CD4-positive, alpha-beta T cell treated with Interferon alpha-2 for 1 hour (primary cell): ENCODE data around the gene SCARF1.

Experiments
- DNase-seq, 2 donors: peaks; one replicate each; pipeline ENCODE4 v3.0.0-alpha.2; 2020 to 2022

Gene SCARF1

GRCh38 chr17:1627982-1628855, 17.3 kb downstream of the SCARF1 start, which contains the start of gene SLC43A2:
Gene SLC43A2, minus strand, starts transcription at chr17:1628834. Its CDS starts 960 bp downstream, at chr17:1627874.
- DNase-seq, result peak; percentile 71 to 80

GRCh38 chr17:1627182-1627981, 18.1 kb downstream of the SCARF1 start:
- peak in 1 of 2 donors; percentile 49 for DNase-seq

GRCh38 chr17:1626333-1626732, 19.2 kb downstream of the SCARF1 start:
- DNase-seq, result no peak

GRCh38 chr17:1625581-1625980, 20.0 kb downstream of the SCARF1 start:
- no peak for DNase-seq

- DNase-seq, result no peak
Measured at GRCh38 chr17:1625053-1625452, 20.5 kb downstream of the SCARF1 start.

- DNase-seq, result no peak
Measured at GRCh38 chr17:1624650-1625049, 20.9 kb downstream of the SCARF1 start.

GRCh38 chr17:1623057-1623630, 22.4 kb downstream of the SCARF1 start:
- DNase-seq, result no peak

- DNase-seq, result no peak
Measured at GRCh38 chr17:1621273-1621954, 24.1 kb downstream of the SCARF1 start.

GRCh38 chr17:1620486-1620885, 25.0 kb downstream of the SCARF1 start:
- no peak for DNase-seq

- no peak for DNase-seq
Measured at GRCh38 chr17:1617620-1618174, 27.8 kb downstream of the SCARF1 start.

GRCh38 chr17:1616101-1616500, 29.4 kb downstream of the SCARF1 start:
- no peak for DNase-seq

GRCh38 chr17:1612400-1612799, 33.1 kb downstream of the SCARF1 start:
- no peak for DNase-seq

GRCh38 chr17:1611715-1612114, 33.8 kb downstream of the SCARF1 start:
- DNase-seq, result no peak

GRCh38 chr17:1608676-1609075, 36.9 kb downstream of the SCARF1 start:
- no peak for DNase-seq

- no peak for DNase-seq
Measured at GRCh38 chr17:1607971-1608320, 37.6 kb downstream of the SCARF1 start.

- DNase-seq, result no peak
Measured at GRCh38 chr17:1606352-1606985, 39.1 kb downstream of the SCARF1 start.

- no peak for DNase-seq
Measured at GRCh38 chr17:1605681-1606351, 39.7 kb downstream of the SCARF1 start.

- DNase-seq, result no peak
Measured at GRCh38 chr17:1604831-1605528, 40.6 kb downstream of the SCARF1 start.

- DNase-seq, result no peak
Measured at GRCh38 chr17:1601571-1601970, 44.0 kb downstream of the SCARF1 start.

- DNase-seq, result no peak
Measured at GRCh38 chr17:1598399-1599095, 47.0 kb downstream of the SCARF1 start.
